Renal pelvis (tissue), 3 donors: ENCODE results near the gene GOLGA6B. TPM values are rescaled to one million over a fixed set of nuclear protein-coding genes. Genes with fewer than 3 reads are reported as not detected.

Experiments
- polyA plus RNA-seq, 3 donors: library from polyadenylated mRNA; unstranded; fragments of 120-200 nt; gene quantifications; one replicate each; pipeline ENCODE4 v1.2.1, GENCODE V29; 2013; ENCODE audit not compliant: insufficient read length in 3 of 3

The GOLGA6B gene
- polyA plus RNA-seq, 3 donors: 0.17 TPM; not detected in 2

Other genes starting within 250 kb of the GOLGA6B start
- gene ARIH1, start 180.4 kb upstream of the GOLGA6B start, polyA plus RNA-seq: 100 to 1,000 TPM; 169 to 199 (median 186) TPM
- not detected for gene HIGD2B, start 31.5 kb downstream of the GOLGA6B start, polyA plus RNA-seq
- gene BBS4, start 31.5 kb downstream of the GOLGA6B start, polyA plus RNA-seq: 10 to 100 TPM; 33.6 to 52.6 (median 47.4) TPM
- gene ADPGK, start 129.1 kb downstream of the GOLGA6B start, polyA plus RNA-seq: 10 to 100 TPM; 47.5 to 68.5 (median 63.9) TPM